ENCODE data around the gene UNK.
"Not testable (repeated sequence)": the region's sequence is repeated elsewhere in the genome, so short reads cannot be mapped to it uniquely, and the experiment has no call there.

UNK gene

GRCh38 chr17:75774991-75775668 lies 9.5 kb upstream of the UNK start:
- ChIA-PET POLR2A (interaction anchor here (0.5 to 5.9 kb wide), 3 partner anchors 11 to 61 kb away, joined by 3 to 69 read pairs (median 5); partner anchors contain the start of gene GALK1), CTCF (interaction anchor here (1.0 to 5.1 kb wide), 6 partner anchors 8 to 27 kb away, joined by 3 to 47 read pairs (median 8); partner anchors contain the start of genes GALK1 and UNK)
- TF ChIP-seq, protein P1, sequence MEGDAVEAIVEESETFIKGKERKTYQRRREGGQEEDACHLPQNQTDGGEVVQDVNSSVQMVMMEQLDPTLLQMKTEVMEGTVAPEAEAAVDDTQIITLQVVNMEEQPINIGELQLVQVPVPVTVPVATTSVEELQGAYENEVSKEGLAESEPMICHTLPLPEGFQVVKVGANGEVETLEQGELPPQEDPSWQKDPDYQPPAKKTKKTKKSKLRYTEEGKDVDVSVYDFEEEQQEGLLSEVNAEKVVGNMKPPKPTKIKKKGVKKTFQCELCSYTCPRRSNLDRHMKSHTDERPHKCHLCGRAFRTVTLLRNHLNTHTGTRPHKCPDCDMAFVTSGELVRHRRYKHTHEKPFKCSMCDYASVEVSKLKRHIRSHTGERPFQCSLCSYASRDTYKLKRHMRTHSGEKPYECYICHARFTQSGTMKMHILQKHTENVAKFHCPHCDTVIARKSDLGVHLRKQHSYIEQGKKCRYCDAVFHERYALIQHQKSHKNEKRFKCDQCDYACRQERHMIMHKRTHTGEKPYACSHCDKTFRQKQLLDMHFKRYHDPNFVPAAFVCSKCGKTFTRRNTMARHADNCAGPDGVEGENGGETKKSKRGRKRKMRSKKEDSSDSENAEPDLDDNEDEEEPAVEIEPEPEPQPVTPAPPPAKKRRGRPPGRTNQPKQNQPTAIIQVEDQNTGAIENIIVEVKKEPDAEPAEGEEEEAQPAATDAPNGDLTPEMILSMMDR (IDR thresholded peaks at IDR 0.05; ENCODE audit: insufficient read depth, low read length, missing control alignments) = no peak
- H3K4me3 ChIP-seq (ENCODE audit: low read depth, low read length) = no peak overlapping the region
- DNase-seq (ENCODE audit: low read depth, low spot score) = no peak

- POLR2A ChIA-PET = interaction anchor here (0.6 to 5.9 kb wide), 7 partner anchors 9 to 227 kb away, joined by 3 to 69 read pairs (median 3); partner anchors contain the start of gene GALK1
- no peak for DNase-seq (ENCODE audit: low read depth, low spot score)
- CTCF ChIA-PET = interaction anchor here (0.7 to 5.1 kb wide), 5 partner anchors 12 to 427 kb away, joined by 3 to 47 read pairs (median 4); partner anchors contain the start of gene GALK1
- H3K4me3 ChIP-seq (ENCODE audit: low read depth, low read length) = peak overlapping the region; percentile 25
- TF ChIP-seq, protein P1 (IDR thresholded peaks at IDR 0.05; ENCODE audit: insufficient read depth, low read length, missing control alignments) = no peak
Observed at GRCh38 chr17:75776386-75777295, 8.0 kb upstream of the UNK start.

- CTCF ChIA-PET = interaction anchor here (0.8 to 5.1 kb wide), 8 partner anchors 7 to 145 kb away, joined by 3 to 47 read pairs (median 4); partner anchors contain the start of gene GALK1
- no peak for DNase-seq (ENCODE audit: low read depth, low spot score)
- TF ChIP-seq, protein P1 (IDR thresholded peaks at IDR 0.05; ENCODE audit: insufficient read depth, low read length, missing control alignments) = no peak
- POLR2A ChIA-PET = interaction anchor here (1.0 to 5.9 kb wide), 6 partner anchors 13 to 116 kb away, joined by 3 to 69 read pairs (median 4); partner anchors contain the start of genes GALK1 and WBP2
- H3K4me3 ChIP-seq (ENCODE audit: low read depth, low read length) = peak overlapping the region; percentile 93
Observed at GRCh38 chr17:75777296-75777922, 7.2 kb upstream of the UNK start.

- not testable (repeated sequence) for DNase-seq (ENCODE audit: low read depth, low spot score)
- H3K4me3 ChIP-seq (ENCODE audit: low read depth, low read length) = peak overlapping the region; percentile 93
- CTCF ChIA-PET = interaction anchor here (0.8 to 5.1 kb wide), 7 partner anchors 8 to 146 kb away, joined by 3 to 47 read pairs (median 3); partner anchors contain the start of gene GALK1
- POLR2A ChIA-PET = interaction anchor here (1.0 to 5.9 kb wide), 5 partner anchors 13 to 115 kb away, joined by 3 to 69 read pairs (median 4); partner anchors contain the start of genes GALK1 and WBP2
Observed at GRCh38 chr17:75778066-75778860, 6.3 kb upstream of the UNK start.

DNA sequence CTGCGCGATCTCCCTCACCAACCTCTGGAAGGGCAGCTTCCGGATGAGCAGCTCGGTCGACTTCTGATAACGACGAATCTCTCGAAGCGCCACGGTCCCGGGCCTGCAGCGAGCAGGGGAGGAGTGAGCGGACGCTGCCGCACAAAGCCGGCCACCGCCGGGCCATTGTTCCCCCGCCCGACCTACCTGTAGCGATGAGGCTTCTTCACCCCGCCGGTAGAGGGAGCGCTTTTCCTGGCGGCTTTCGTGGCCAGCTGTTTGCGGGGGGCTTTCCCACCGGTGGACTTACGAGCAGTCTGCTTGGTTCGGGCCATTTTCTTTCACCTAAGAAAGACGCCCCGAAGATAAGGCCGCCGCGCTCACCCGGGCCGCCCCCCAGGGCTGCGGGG lies 5.8 kb upstream of the UNK start:
- TF ChIP-seq, protein P1 (IDR thresholded peaks at IDR 0.05; ENCODE audit: insufficient read depth, low read length, missing control alignments) = peak; percentile 66
- ChIA-PET POLR2A (interaction anchor here (1.0 to 2.2 kb wide), 5 partner anchors 14 to 114 kb away, joined by 3 to 11 read pairs (median 4); partner anchors contain the start of genes GALK1 and WBP2), CTCF (interaction anchor here (1.2 to 5.1 kb wide), 5 partner anchors 9 to 25 kb away, joined by 3 to 47 read pairs (median 6); partner anchors contain the start of gene GALK1)
- no peak for DNase-seq (ENCODE audit: low read depth, low spot score)
- H3K4me3 ChIP-seq (ENCODE audit: low read depth, low read length) = peak overlapping the region; percentile 93
